ENCODE results near the gene SPIN1.

The SPIN1 gene

DNA sequence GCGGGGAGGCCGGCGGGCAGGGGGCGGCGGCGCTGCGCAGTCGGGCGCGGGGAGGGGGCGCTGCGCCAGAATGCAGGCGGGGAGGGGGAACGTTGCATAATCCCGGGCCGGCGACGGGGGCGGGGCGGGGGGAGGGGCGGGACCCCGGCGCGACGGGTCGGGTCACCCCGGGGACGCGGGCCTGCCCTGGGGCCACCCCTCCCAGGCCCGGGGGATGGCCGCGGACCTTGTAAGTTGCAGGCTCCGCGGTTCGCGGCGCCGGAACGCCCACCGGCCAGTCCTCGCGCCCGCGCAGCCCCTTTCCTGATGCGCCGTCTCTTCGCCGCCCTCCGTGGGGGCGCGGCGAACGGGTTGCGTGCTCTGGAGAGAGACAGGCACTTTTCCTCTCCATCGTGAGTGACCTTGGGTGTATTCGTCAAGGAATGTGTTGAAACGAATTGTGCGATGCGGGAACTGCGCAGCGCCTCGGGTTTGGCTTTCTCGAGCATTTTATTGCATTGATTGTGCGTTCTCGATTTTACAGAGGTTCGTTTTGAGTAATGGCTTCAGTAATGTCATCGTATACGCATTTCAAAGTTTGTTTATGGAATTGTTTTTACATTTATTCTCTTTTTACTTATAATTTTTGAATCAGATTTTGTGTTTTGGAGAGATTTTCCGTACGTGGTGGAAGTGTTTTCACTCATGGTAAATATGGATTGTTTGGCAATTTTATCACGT lies 802 bp downstream of the SPIN1 start:
- DNase-seq, result no peak

DNA sequence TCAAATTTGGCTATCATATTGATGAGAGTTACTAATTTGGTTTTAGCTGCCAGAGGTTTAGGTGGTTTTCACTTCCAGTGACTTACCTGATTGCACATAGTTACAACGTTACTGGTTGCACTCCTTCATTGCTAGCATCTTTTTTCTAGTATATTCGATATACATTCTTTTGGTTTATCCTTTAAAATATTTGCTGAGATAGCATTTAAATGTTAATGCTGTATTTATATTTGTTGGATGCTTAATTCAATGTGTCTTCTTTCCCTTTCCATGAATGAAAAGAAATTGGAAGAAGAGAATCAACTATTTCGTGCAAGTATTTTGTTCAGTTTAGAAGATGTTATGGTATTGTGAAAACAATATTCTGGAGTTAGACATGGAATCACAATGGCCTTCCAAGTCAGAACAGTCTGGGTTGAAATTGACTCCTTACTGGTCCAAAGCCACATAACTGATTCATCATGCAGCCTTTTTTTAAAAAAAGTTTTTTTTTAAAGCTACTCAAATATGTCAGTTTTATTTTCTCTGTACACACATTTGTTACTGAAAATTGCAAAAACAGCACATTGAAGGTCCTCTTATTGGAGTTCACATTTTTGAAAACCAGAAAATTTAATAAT lies 2.2 kb downstream of the SPIN1 start:
- DNase-seq, result no peak

DNA sequence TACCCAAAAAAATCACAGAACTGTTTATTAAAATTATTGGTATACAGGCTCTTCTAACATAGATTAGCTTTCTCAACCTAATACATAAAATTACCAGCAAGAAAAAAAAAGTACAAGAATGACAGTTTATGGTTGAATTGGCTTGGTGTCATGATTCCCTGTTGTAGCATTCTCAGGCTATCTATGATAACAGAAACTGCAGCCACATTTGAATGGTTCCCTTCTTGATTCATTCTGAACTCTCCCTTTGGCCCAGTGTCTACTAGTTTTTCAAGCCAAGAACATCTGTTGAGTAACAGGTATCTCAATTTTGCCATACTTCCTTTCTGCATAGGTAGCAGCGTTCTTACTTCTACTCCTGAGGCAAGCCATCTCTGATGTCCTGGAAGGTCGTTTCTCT lies 3.0 kb downstream of the SPIN1 start:
- no peak for DNase-seq

DNA sequence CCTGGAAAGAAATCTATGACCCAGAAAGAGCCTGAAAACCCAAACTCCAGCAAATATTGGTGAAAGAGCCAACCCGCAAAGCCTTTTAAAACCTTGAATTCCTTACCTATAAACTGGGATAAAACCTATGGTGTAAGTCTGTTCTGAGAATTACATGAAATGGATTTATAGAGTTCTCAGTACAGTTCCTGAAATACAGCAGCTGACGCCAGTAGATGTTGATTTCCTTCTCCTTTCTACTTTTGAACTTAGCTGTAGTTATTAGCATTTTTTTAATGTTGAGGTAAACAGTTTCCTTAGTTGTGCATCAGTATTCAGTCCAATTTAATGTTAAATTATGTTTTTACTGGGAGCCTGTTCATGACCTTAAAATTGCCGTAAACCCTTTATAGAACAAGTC lies 3.7 kb downstream of the SPIN1 start:
- DNase-seq, result no peak

DNA sequence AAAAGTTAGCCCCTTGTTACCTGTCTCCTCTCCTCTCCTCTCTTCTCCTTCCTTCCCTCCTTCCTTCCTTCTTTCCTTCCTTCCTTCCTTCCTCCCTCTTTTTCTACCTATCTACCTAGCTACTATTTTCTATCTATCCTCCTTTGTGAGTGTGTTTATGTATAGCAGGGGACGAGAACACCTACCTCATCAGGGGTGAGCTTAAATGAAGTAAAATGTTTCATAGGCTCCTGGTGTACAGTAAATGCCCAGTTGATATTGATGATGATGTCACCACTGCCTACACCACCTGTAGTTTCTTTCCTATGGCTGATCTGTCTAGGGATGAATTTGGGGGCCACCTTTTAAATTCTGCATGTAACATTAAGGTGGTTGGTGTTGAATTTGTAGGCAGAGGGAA lies 4.3 kb downstream of the SPIN1 start:
- no peak for DNase-seq

DNA sequence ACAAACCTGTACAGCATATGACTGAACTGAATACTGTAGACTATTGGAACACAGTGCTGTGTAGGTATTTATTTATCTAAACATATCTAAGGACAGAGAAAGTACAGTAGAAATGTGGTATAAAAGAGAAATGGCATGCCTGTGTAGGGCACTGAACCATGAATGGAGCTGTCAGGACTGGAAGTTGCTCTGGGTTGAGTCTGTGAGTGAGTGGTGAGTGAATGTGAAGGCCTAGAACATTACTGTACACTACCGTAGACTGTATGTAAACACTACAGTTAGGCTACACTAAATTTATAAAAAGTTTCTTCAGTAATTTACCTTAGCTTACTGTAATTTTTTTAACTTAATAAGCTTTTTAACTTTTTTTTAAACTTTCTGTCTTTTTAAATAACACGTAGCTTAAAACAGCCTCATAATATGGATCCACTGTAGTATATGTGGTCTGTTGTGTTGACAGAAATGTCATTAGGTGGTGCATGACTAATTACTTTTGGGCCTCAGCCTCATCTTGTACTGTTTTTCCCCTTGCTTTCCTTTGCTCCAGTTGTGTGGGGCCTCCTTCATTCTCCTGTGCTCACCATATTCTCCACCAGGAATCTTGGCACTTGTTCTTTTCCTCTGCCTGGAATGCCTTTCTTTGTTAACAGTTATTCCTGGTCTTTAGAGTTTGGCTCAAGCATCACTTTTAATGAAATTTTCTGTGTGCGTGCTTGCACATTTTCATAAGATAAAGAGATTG lies 8.8 kb downstream of the SPIN1 start:
- no peak for DNase-seq

DNA sequence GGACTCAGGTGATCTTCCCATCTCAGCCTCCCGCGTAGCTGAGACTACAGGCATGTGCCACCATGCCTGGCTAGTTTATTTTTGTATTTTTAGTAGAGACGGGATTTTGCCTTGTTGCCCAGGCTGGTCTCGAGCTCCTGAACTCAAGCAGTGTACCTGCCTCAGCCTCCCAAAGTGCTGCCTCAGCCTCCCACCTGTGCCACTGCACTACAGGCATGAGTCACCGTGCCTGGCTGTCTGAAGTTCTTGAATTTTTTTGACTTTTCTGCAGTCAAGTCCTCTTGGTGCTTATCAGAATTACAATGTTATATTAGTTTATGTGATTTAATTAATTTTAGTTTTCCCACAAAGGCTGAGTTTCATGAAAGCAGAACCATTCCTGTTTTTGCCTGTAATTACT lies 9.8 kb downstream of the SPIN1 start:
- DNase-seq, result no peak

DNA sequence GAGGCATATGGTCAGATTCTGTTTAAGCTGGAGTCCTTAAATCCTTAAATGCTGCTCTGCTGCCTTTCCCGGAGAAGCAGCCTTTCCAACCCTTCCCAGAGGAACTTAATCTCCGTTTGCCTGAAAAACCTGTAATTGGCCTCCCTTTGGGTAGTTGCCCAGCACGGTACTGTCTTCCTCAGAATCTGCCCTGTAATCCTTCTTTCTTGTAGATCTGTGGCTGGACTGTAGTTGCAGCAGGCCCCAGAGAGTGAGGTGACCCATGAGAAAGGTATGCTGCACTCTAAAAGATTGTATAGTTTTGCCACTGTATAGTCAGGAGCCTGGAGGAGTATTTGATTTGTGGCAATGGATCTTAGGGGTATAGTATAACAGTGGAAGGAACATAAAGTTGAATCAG lies 11.7 kb downstream of the SPIN1 start:
- no peak for DNase-seq

DNA sequence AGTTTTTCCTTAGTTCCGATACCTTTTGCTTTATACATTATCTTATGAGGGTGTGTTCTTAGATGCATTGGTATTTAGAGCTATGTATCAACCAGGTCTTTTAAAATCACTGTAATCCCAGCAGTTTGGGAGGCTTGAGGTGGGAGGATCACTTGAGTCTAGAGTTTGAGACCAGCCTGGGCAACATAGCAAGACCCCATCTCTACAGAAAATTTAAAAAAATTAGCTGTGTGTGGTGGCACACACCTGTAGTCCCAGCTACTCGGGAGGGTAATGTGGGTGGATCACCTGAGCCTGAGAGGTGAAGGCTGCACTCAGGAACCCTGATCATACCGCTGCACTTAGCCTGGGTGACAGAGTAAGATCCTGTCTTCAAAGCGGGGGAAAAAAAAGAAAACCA lies 15.1 kb downstream of the SPIN1 start:
- DNase-seq, result no peak

DNA sequence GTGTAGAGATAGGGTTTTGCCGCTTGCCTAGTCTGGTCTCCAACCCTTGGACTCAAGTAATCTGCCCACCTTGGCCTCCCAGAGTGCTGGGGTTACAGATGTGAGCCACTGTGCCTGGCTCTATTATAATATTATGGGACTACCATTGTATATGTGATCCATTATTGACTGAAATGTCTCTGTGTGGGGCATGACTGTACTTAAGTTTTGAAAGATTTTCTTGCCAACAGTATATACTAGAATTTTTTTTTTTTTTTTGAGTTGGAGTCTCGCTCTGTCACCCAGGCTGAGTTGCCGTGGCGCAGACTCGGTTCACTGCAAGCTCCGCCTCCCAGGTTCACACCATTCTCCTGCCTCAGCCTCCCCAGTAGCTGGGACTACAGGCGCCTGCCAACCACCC lies 17.8 kb downstream of the SPIN1 start:
- no peak for DNase-seq

DNA sequence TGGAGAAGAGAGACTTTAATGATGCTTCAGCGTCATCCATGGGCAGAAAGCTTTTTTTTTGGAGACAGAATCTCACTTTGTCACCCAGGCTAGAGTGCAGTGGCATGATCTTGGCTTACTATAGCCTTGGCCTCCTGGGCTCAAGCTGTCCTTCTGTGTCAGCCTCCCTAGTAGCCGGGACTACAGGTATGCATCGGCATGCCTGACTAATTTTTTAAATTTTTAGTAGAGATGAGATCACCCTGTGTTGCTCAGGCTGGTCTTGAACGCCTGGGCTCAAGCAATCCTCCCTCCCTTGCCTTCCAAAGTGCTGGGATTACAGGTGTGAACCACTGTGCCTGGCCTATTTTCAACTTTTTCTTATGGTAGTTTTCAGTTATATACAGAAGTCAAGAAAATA lies 23.2 kb downstream of the SPIN1 start:
- DNase-seq, result no peak

DNA sequence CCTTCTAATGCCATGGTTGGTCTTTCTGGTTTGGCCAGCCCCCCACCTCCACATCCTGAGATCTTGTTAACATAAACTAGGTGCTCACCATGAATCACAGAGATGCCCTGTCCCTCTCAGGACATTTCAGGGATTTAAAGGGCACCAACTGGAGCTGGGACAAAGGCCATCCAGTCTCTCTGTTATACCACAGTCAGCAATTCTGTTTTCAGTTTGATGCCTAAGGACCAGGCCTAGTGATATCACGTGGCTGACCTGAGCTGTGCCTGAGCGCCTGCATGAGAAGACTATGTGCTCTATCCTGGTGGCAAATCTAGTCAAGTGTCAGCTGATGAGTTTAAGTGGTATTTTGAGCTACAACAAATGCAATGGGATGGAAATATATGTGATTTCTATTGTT lies 26.1 kb downstream of the SPIN1 start:
- no peak for DNase-seq

DNA sequence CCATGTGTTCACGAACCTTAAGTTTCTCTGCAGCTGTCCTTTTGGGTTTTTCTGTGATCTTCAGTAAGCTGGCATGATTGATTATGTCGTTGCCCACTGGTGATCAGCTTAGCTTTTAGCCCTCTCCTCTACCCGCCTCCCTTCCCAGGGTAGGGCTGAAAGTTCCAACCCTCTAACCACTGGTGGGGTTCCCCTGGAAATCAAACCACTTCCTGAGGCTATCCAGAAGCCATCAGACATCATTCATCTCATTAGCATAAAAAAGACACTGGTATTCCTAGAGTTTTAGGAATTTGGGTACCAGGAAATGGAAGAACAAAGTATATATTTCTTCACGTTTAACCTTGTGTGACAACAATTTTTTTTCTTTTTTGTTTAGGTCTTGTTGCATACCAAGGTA lies 29.8 kb downstream of the SPIN1 start:
- DNase-seq, result no peak

DNA sequence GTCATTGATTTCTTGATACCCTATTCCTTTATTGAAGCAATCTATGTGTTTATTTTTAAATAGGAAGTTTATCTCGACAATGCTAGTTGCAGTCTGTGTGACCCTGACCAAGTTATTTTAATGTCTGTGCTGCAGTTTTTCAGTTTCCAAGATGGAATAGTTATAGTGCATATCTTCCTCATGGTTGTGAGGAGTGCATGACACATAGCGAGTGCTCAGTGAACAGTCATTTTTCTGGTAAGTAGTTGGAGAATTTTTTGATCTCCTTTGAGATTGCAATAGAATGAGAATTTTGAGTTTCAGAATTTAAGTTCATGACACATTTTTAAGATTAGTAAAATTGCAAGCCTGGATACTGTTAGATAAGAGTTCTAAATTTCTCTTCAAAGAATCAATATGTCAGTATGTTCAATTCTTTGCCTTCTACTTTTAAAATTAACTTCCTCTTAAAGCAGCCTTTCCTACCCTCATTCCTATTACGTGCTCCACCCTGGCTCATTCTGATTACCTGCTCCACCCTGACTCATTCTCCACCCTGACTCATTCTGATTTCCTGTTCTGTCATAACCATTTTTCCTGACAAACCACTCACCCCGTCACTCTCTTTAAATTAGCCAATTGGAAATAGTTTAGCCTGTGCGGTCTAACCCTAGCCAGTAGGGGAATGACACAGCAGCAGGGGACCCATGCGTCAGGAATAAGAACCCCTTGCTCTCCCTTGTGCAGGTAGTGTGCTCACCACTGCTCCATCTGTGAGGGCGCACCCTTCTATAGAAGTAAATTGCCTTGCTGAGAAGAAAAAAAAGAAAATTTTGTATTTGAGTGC lies 30.7 kb downstream of the SPIN1 start:
- DNase-seq, result no peak

DNA sequence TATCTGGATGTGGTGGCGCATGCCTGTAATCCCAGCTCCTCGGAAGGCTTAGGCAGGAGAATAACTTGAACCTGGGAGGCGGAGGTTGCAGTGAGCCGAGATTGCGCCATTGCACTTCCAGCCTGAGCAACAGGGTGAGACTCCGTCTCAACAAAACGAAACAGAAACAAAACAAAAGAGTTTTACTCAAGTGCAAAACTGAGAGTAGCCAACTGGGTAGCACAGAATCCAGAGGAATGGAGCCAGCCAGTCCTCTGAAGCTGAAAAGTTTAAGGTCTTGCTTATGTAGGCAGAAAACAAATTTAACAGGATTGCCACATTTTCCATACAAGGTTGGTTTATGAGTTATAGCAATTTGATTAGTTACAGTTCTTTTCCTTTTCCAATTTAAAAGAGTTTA lies 32.0 kb downstream of the SPIN1 start:
- no peak for DNase-seq

DNA sequence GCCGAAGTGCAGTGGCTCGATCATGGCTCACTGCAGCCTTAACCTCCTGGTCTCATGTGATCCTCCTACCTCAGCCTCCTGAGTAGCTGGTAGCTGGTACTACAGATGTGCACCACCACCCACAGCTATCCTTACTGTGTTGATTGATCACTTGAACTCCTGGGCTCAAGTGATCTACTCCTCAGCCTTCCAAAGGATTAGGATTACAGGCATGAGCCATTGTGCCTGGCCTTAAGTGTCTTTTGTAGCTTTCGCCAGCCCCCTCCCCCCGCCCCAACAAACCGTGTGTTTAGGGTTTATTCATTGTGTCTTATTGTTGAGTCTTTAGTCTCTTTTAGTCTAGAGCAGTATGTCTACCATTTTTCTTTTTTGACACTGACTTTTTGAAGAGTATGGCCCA lies 33.1 kb downstream of the SPIN1 start:
- DNase-seq, result no peak

DNA sequence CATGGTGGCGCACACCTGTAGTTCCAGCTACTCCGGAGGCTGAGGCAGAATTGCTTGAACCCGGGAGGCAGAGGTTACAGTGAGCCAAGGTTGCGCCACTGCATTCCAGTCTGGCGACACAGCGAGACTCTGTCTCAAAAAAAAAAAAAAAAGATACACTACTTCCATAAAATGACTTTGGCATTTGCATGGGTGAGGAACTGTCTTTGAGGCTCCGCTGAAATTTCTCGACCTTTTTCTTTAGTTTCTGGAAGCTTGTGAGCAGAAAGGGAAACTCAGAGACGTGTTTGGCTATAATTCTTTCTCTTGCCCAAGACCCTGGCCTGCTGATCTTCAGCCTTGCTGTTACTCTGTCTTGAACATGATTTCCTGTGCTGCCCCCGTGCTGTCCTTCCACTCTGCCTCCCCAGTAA lies 37.3 kb downstream of the SPIN1 start:
- no peak for DNase-seq

DNA sequence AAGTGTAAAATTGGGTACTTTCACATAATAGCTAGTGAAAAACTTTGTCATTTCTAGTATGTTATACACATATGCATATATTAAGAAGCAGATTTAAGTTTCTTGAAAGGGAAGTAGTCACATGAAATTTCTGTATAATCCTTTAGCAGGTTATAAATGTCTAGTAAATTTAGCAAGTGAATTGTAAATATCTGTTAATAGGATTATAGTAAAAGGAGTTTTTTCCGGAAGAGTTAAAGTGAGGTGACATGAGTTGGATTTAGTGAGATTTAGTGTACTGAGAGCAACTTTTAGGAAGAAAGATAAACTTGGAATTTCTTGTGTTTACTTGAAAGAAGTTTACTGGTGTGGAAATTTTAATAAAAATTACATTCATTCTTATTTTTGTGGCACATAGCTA lies 38.4 kb downstream of the SPIN1 start:
- DNase-seq, result no peak

DNA sequence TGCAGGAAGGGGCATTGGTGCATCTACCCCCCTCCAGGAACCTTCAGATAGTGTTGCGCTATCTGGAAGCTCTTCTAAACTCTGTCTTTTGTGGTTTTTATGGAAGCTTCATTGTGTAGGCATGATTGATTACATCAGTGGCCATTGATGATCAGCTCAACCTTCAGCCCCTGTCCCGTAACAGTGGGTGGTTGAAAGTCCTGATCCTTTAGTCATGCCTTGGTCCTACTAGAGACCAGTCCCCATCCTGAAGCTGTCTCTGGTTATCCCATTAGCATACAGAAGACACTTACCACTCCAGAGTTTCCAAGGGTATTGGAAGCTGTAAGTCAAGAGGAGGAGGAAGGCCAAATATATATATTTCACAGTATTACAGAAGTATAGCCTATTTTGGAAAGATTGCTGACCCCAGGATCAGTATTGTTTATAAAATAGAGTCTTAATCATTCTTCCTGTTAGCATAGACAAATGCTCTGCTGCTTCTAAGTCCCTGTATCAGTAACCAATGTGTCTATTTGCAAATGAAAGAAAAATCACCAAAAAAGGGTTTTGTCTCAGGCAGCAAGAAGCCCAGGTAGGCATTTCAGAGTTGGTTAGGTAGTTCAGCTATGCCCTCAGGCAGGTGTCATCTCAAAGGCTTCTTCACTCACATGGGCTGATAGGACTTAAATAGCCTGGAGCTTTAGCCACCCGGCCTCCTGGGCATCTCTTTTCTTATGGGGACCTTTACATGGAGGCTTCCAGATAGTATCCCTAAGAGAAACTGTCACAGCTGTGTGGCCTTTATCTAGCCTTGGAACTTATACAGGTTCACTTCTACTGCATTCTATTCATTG lies 41.6 kb downstream of the SPIN1 start:
- no peak for DNase-seq

DNA sequence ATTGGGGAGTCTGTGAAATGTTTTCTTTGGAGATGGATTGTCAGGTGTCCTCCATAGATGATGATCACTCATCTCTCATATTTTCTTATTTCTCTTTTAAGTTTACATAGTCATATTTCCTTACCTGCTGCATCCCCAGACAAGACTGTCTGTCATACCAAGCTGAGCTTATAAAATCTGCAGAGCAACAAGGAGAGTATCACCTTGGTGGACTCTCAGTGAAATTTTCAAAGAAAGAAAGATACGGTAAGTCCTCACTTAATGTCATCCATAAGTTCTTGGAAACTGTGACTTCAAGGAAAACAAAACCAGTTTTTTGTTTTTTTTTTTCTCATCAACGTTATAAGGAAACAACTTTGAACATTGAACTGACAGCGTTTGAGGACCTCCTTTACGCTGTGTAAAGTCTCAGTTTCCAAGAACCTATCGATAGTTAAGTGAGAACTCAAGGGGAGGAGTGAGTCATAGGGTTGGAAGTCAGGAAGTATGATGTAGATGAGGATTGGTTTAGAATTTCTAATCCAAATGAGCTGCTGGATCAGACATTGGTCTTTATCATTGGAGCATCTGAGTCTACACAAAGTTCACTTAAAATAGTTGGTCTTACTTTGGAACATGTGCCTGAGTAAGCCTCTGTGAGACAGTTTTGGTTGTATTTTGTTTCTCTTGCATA lies 45.5 kb downstream of the SPIN1 start:
- no peak for DNase-seq

DNA sequence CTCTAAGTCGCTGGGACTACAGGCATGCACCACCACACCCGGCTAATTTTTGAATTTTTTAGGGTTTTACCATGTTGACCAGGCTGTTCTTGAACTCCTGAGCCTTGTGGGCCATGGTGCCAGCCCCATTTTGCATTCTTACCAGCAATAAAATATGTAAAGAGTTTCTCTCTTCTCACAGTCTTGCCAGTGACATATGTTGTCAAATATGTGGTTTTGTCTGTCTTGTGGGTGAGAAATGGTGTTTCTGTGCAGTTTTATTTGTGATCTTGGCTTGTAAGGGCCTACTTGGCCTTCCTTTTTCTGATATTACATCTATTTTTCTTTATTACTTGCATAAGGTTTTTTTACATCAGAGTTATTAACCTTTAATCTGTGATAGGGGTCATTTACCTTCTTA lies 47.1 kb downstream of the SPIN1 start:
- no peak for DNase-seq

DNA sequence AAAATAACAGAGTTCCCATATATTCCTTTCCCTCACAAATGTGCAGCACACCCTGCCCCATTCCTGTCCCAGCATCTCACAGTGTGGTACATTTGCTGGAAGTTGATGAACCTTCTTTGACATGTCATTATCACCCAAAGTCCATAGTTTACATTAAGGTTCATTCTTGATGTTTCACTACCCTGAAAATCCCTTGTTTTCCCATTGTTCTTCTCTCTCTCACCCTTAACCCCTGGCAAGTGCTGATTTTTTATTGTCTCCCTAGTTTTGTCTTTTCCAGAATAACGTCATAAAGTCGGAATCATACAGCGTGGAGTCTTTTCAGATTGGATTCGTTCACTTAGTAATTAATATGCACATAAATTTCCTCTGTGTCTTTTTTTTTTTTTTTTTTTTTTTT lies 48.1 kb downstream of the SPIN1 start:
- no peak for DNase-seq
